Measurements from ENCODE around the gene DDX41.

DNA sequence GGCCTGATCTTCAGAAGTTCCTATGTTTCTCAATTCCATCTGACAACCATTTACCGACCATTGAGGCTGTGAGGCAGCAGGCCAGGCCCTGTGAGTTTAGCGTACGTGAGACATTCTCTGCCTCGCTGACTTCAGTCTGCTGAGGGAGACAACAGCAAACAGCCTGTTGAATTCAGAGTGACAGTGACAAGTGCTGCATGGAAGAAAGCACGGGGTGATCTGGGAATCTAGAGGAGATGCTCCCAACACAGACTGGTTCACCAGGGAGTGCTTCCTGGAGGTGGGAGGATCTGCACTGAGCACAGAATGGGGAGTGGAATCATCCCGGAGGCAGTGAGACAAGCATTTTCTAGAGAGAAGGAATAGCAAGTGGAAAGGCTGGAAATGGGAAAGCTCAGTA lies 10.0 kb upstream of the DDX41 start:
- no peak for TF ChIP-seq ZNF219 (CRISPR knock-in tag; IDR thresholded peaks at IDR 0.05; ENCODE audit: borderline replicate concordance)
- TF ChIP-seq, protein P1, sequence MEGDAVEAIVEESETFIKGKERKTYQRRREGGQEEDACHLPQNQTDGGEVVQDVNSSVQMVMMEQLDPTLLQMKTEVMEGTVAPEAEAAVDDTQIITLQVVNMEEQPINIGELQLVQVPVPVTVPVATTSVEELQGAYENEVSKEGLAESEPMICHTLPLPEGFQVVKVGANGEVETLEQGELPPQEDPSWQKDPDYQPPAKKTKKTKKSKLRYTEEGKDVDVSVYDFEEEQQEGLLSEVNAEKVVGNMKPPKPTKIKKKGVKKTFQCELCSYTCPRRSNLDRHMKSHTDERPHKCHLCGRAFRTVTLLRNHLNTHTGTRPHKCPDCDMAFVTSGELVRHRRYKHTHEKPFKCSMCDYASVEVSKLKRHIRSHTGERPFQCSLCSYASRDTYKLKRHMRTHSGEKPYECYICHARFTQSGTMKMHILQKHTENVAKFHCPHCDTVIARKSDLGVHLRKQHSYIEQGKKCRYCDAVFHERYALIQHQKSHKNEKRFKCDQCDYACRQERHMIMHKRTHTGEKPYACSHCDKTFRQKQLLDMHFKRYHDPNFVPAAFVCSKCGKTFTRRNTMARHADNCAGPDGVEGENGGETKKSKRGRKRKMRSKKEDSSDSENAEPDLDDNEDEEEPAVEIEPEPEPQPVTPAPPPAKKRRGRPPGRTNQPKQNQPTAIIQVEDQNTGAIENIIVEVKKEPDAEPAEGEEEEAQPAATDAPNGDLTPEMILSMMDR (IDR thresholded peaks at IDR 0.05), result no peak
- TF ChIP-seq, protein P2, sequence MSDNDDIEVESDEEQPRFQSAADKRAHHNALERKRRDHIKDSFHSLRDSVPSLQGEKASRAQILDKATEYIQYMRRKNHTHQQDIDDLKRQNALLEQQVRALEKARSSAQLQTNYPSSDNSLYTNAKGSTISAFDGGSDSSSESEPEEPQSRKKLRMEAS (CRISPR knock-in tag; IDR thresholded peaks at IDR 0.05), result no peak
- TF ChIP-seq, protein P3, sequence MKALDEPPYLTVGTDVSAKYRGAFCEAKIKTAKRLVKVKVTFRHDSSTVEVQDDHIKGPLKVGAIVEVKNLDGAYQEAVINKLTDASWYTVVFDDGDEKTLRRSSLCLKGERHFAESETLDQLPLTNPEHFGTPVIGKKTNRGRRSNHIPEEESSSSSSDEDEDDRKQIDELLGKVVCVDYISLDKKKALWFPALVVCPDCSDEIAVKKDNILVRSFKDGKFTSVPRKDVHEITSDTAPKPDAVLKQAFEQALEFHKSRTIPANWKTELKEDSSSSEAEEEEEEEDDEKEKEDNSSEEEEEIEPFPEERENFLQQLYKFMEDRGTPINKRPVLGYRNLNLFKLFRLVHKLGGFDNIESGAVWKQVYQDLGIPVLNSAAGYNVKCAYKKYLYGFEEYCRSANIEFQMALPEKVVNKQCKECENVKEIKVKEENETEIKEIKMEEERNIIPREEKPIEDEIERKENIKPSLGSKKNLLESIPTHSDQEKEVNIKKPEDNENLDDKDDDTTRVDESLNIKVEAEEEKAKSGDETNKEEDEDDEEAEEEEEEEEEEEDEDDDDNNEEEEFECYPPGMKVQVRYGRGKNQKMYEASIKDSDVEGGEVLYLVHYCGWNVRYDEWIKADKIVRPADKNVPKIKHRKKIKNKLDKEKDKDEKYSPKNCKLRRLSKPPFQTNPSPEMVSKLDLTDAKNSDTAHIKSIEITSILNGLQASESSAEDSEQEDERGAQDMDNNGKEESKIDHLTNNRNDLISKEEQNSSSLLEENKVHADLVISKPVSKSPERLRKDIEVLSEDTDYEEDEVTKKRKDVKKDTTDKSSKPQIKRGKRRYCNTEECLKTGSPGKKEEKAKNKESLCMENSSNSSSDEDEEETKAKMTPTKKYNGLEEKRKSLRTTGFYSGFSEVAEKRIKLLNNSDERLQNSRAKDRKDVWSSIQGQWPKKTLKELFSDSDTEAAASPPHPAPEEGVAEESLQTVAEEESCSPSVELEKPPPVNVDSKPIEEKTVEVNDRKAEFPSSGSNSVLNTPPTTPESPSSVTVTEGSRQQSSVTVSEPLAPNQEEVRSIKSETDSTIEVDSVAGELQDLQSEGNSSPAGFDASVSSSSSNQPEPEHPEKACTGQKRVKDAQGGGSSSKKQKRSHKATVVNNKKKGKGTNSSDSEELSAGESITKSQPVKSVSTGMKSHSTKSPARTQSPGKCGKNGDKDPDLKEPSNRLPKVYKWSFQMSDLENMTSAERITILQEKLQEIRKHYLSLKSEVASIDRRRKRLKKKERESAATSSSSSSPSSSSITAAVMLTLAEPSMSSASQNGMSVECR (CRISPR knock-in tag; IDR thresholded peaks at IDR 0.05; ENCODE audit: borderline replicate concordance), result no peak
- no peak for TF ChIP-seq GABPB1 (CRISPR knock-in tag; IDR thresholded peaks at IDR 0.05)
- TF ChIP-seq, protein P4, sequence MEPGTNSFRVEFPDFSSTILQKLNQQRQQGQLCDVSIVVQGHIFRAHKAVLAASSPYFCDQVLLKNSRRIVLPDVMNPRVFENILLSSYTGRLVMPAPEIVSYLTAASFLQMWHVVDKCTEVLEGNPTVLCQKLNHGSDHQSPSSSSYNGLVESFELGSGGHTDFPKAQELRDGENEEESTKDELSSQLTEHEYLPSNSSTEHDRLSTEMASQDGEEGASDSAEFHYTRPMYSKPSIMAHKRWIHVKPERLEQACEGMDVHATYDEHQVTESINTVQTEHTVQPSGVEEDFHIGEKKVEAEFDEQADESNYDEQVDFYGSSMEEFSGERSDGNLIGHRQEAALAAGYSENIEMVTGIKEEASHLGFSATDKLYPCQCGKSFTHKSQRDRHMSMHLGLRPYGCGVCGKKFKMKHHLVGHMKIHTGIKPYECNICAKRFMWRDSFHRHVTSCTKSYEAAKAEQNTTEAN (CRISPR knock-in tag; IDR thresholded peaks at IDR 0.05), result no peak
- TF ChIP-seq ETV6 (CRISPR knock-in tag; IDR thresholded peaks at IDR 0.05), result no peak
- TF ChIP-seq CREM (CRISPR knock-in tag; IDR thresholded peaks at IDR 0.05), result no peak

All from WTC11 (cell line).